ENCODE data around the gene ATF5. TPM values are rescaled to one million over a fixed set of nuclear protein-coding genes. Genes with fewer than 3 reads are reported as not detected.
A peak's percentile ranks its signal among the peaks of the same experiment; 100 is the strongest.

The ATF5 gene, protein sequence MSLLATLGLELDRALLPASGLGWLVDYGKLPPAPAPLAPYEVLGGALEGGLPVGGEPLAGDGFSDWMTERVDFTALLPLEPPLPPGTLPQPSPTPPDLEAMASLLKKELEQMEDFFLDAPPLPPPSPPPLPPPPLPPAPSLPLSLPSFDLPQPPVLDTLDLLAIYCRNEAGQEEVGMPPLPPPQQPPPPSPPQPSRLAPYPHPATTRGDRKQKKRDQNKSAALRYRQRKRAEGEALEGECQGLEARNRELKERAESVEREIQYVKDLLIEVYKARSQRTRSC
- 16.0 TPM for polyA plus RNA-seq (2013, experiment 1 of 4)
- 13.4 TPM for polyA plus RNA-seq (2013, experiment 2 of 4)
- 10.0 TPM for polyA plus RNA-seq (2013, experiment 3 of 4)
- 10.5 TPM for polyA plus RNA-seq (2013, experiment 4 of 4)

GRCh38 chr19:49929121-49929610 lies at the start of gene ATF5, which contains the start of gene NUP62:
Gene ATF5, plus strand, starts transcription at chr19:49929205. Its CDS starts 1,646 bp downstream, at chr19:49930851.
Gene NUP62, minus strand, starts transcription at chr19:49929504. Its CDS starts 19,697 bp downstream, at chr19:49909807.
- H3K27me3 ChIP-seq (ENCODE audit: control insufficient read depth, insufficient read depth, low read length, poor library complexity, severe bottlenecking) = no peaks in the 10 kb centered on the region
- no peaks in the 10 kb centered on the region for H3K9me3 ChIP-seq (ENCODE audit: control insufficient read depth, low read length)
- H3K4me3 ChIP-seq (ENCODE audit: insufficient read depth, low read depth, low read length) = peak within 1 kb of the TSS; percentile 78
- peak within 1 kb of the TSS; percentile 93 for H3K27ac ChIP-seq (ENCODE audit: insufficient read depth, low read depth, low read length, poor library complexity, severe bottlenecking)
- peaks cover 10% of the 10 kb centered on the region for H3K4me1 ChIP-seq (ENCODE audit: control insufficient read depth, insufficient read depth, low read length)
- WGBS, 2 experiments = 0% methylated on average over 48 of the region's 48 CpGs
- peaks cover 16% of the 10 kb centered on the region for H3K36me3 ChIP-seq (ENCODE audit: control insufficient read depth, insufficient read depth, low read length)

DNA sequence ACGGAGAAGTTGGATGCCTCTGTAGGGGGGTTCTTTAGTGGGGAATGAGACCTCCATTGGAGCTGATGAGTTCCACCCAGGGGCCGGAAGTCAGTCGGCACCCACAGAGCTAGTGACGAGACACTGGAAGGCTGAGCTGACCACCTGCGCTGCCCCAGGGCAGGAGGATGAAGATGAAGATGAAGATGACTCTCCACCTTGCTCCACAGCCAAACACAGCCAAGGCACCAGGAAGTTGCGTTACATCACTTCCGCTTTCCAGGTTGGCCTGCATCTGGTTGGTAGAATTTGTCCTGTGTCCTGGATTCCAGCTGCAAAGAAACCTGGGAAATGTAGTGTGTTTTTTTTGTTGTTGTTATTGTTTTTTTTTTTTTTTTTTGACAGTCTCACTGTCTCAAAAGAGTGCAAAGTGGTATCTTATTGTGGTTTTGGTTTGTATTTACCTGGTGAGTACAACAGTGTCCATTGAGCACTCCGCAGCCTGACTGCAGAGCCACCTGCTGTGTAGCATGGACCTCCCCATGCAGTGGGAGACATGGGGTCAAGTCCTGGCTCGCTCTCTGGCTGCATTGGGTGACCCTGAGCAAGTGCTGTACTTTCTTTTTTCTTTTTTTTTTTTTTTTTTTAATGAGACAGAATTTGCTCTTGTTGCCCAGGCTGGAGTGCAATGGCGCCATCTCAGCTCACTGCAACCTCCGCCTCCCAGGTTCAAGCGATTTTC lies 49.6 kb upstream of the ATF5 start:
- no peaks in the 10 kb centered on the region for H3K9me3 ChIP-seq (ENCODE audit: control insufficient read depth, low read length)
- H3K27me3 ChIP-seq (ENCODE audit: control insufficient read depth, insufficient read depth, low read length, poor library complexity, severe bottlenecking) = no peaks in the 10 kb centered on the region
- H3K36me3 ChIP-seq (ENCODE audit: control insufficient read depth, insufficient read depth, low read length) = peaks cover 37% of the 10 kb centered on the region
- no peak overlapping the region for H3K4me3 ChIP-seq (ENCODE audit: insufficient read depth, low read depth, low read length)
- peaks cover 6% of the 10 kb centered on the region for H3K4me1 ChIP-seq (ENCODE audit: control insufficient read depth, insufficient read depth, low read length)
- H3K27ac ChIP-seq (ENCODE audit: insufficient read depth, low read depth, low read length, poor library complexity, severe bottlenecking) = no peak overlapping the region
- WGBS, 2 experiments = 95 to 96% methylated on average over 12 of the region's 12 CpGs

DNA sequence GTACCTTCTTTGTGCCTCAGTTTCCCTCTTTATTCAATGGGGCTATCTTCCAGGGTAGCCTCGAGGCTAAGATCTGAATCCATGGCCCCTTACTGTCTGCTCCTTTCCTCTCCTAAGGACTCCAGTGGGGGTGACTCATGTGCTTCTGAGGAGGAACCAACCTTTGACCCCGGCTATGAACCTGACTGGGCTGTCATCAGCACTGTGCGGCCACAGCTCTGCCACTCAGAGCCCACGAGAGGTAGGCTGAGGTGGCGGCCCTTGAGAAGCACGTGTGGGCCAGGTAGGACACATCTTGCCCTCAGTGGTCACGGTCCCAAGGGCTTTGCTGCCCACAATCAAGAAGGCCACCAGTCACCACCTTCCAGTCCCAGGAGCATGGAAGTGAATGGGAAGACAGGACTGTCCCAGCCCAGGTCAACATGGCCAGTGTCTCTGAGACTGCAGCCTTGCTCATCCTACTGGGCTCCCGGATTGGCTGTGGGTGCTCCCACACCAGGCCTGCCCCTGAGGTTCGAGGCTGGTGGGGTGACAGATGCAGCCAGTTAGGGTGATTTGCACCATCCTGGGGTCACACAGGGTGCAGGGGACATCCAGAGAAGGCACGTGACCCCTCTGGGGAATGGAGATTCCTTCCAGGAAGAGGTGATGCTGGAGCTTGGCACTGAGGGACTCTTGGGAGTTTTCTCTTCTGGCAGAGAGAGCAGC lies 48.7 kb upstream of the ATF5 start:
- H3K27ac ChIP-seq (ENCODE audit: insufficient read depth, low read depth, low read length, poor library complexity, severe bottlenecking) = no peak overlapping the region
- no peaks in the 10 kb centered on the region for H3K9me3 ChIP-seq (ENCODE audit: control insufficient read depth, low read length)
- H3K27me3 ChIP-seq (ENCODE audit: control insufficient read depth, insufficient read depth, low read length, poor library complexity, severe bottlenecking) = no peaks in the 10 kb centered on the region
- peaks cover 44% of the 10 kb centered on the region for H3K36me3 ChIP-seq (ENCODE audit: control insufficient read depth, insufficient read depth, low read length)
- peaks cover 4% of the 10 kb centered on the region for H3K4me1 ChIP-seq (ENCODE audit: control insufficient read depth, insufficient read depth, low read length)
- no peak overlapping the region for H3K4me3 ChIP-seq (ENCODE audit: insufficient read depth, low read depth, low read length)
- WGBS, 2 experiments = 94 to 96% methylated on average over 10 of the region's 10 CpGs

GRCh38 chr19:49881186-49881585 lies 47.8 kb upstream of the ATF5 start:
- Histone ChIP-seq H3K27me3 (ENCODE audit: control insufficient read depth, insufficient read depth, low read length, poor library complexity, severe bottlenecking) (no peaks in the 10 kb centered on the region), H3K4me3 (ENCODE audit: insufficient read depth, low read depth, low read length) (no peak overlapping the region), H3K9me3 (ENCODE audit: control insufficient read depth, low read length) (no peaks in the 10 kb centered on the region), H3K36me3 (ENCODE audit: control insufficient read depth, insufficient read depth, low read length) (peaks cover 44% of the 10 kb centered on the region), H3K27ac (ENCODE audit: insufficient read depth, low read depth, low read length, poor library complexity, severe bottlenecking) (no peak overlapping the region), H3K4me1 (ENCODE audit: control insufficient read depth, insufficient read depth, low read length) (no peaks in the 10 kb centered on the region)
- 96% methylated on average over 17 of the region's 17 CpGs for WGBS, 2 experiments

DNA sequence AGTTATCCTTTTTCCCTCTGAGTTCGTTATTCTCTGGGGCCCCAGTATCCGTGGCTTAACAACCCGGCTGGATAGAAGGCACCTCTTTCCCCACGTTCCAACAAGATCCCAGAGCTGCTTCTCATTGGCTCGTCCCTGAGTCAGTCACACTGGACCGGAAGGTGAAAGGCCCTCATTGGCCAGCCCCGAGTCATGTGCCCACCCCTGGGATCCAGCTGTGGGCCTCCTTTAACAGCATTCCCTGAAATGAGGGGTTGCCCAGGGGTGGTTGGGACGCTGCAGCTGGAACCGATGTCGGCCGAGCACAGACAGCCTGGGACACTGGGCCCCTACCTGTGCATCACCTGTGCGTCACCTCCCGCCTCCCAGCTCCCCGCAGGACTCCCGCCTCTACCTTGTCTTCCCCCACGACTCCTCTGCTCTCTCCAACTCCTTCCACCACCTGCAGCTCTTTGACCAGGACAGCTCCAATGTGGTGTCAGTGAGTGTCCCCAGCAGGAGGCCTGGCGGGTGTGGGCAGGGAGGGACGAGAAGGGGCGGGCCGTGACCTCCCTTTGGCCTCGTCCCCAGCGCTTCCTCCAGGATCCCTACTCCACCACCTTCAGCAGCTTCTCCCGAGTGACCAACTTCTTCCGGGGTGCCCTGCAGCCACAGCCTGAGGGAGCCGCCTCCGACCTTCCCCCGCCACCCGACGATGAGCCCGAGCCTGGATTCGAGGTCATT lies 47.2 kb upstream of the ATF5 start:
- 94 to 95% methylated on average over 31 of the region's 31 CpGs for WGBS, 2 experiments
- no peaks in the 10 kb centered on the region for H3K27me3 ChIP-seq (ENCODE audit: control insufficient read depth, insufficient read depth, low read length, poor library complexity, severe bottlenecking)
- no peak overlapping the region for H3K27ac ChIP-seq (ENCODE audit: insufficient read depth, low read depth, low read length, poor library complexity, severe bottlenecking)
- H3K9me3 ChIP-seq (ENCODE audit: control insufficient read depth, low read length) = no peaks in the 10 kb centered on the region
- no peaks in the 10 kb centered on the region for H3K4me1 ChIP-seq (ENCODE audit: control insufficient read depth, insufficient read depth, low read length)
- no peak overlapping the region for H3K4me3 ChIP-seq (ENCODE audit: insufficient read depth, low read depth, low read length)
- peaks cover 44% of the 10 kb centered on the region for H3K36me3 ChIP-seq (ENCODE audit: control insufficient read depth, insufficient read depth, low read length)

DNA sequence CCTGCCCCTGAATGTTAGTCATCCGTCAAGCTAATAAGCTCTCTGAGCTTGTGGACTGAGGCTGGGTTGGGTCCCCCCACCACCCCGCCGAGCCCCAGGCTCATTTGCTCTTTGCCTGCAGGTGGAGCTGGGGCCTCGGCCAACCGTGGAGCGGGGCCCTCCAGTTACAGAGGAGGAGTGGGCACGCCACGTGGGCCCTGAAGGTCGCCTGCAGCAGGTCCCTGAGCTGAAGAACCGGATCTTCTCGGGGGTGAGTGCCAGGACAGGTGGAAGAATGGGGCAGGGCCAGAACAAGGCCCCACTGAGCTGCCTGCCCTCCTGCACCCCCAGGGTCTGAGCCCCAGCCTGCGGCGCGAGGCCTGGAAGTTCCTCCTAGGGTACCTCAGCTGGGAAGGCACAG lies 46.4 kb upstream of the ATF5 start:
- Histone ChIP-seq H3K27ac (ENCODE audit: insufficient read depth, low read depth, low read length, poor library complexity, severe bottlenecking) (no peak overlapping the region), H3K27me3 (ENCODE audit: control insufficient read depth, insufficient read depth, low read length, poor library complexity, severe bottlenecking) (no peaks in the 10 kb centered on the region), H3K9me3 (ENCODE audit: control insufficient read depth, low read length) (no peaks in the 10 kb centered on the region), H3K4me3 (ENCODE audit: insufficient read depth, low read depth, low read length) (no peak overlapping the region), H3K4me1 (ENCODE audit: control insufficient read depth, insufficient read depth, low read length) (no peaks in the 10 kb centered on the region), H3K36me3 (ENCODE audit: control insufficient read depth, insufficient read depth, low read length) (peaks cover 44% of the 10 kb centered on the region)
- 96 to 98% methylated on average over 14 of the region's 14 CpGs for WGBS, 2 experiments

DNA sequence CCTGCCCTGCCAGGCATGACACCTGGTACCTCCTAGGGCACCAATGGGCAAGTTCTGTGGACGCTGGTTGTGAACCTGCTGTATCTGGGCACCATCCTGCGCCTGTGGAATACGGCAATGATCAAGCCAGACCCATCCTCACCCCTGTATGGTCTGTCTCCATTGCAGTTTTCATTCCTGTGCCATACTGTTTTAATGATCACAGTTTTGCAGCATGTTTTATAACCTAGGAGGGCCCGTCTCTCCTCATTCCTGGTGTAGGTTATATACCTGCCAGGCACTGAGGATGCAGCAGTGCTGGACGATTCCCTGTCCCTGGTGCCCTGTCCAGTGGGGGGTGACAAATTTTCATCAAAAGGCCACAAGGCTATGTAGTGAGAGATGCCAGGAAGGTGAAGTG lies 45.9 kb upstream of the ATF5 start:
- no peaks in the 10 kb centered on the region for H3K9me3 ChIP-seq (ENCODE audit: control insufficient read depth, low read length)
- no peaks in the 10 kb centered on the region for H3K27me3 ChIP-seq (ENCODE audit: control insufficient read depth, insufficient read depth, low read length, poor library complexity, severe bottlenecking)
- 96 to 97% methylated on average over 5 of the region's 5 CpGs for WGBS, 2 experiments
- H3K4me1 ChIP-seq (ENCODE audit: control insufficient read depth, insufficient read depth, low read length) = no peaks in the 10 kb centered on the region
- H3K27ac ChIP-seq (ENCODE audit: insufficient read depth, low read depth, low read length, poor library complexity, severe bottlenecking) = no peak overlapping the region
- no peak overlapping the region for H3K4me3 ChIP-seq (ENCODE audit: insufficient read depth, low read depth, low read length)
- H3K36me3 ChIP-seq (ENCODE audit: control insufficient read depth, insufficient read depth, low read length) = peaks cover 44% of the 10 kb centered on the region

DNA sequence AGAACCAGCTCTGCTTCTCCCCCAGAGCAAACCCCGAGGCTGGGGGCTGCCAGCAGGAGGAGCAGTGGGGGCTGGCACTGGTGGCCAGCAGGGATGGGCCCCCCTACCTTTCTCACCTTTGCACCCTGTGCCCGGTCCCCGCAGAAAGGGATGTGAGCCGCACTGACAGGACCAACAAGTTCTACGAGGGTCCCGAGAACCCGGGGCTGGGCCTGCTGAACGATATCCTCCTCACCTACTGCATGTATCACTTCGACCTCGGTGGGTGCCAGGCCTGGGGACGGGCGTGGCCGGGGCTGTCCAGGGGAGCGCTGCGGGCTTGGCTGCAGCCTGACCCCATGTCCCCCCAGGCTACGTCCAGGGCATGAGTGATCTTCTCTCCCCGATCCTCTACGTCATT lies 44.9 kb upstream of the ATF5 start:
- Histone ChIP-seq H3K4me1 (ENCODE audit: control insufficient read depth, insufficient read depth, low read length) (no peaks in the 10 kb centered on the region), H3K27me3 (ENCODE audit: control insufficient read depth, insufficient read depth, low read length, poor library complexity, severe bottlenecking) (peaks cover under 1% of the 10 kb centered on the region), H3K27ac (ENCODE audit: insufficient read depth, low read depth, low read length, poor library complexity, severe bottlenecking) (no peak overlapping the region), H3K36me3 (ENCODE audit: control insufficient read depth, insufficient read depth, low read length) (peaks cover 44% of the 10 kb centered on the region), H3K4me3 (ENCODE audit: insufficient read depth, low read depth, low read length) (no peak overlapping the region), H3K9me3 (ENCODE audit: control insufficient read depth, low read length) (no peaks in the 10 kb centered on the region)
- 96 to 97% methylated on average over 18 of the region's 18 CpGs for WGBS, 2 experiments

DNA sequence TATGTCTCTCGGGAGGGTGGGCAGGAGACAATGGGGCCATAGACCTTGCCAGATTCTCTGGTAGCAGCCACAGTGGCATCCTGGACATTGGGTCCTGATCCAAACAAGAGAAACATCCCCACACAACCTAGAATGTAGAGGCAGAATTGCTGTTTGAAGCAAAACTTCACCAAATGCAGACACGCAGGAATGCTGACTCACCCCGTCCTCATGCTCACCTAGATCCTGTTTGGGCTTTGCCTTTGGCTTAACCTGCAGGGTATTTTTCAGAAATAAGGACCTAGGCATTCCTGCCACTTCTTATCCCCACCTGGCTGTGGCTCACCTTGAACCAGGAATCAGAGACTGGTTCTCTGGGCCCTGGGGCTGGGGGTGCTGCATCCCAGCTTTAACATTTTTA lies 44.2 kb upstream of the ATF5 start:
- peaks cover 44% of the 10 kb centered on the region for H3K36me3 ChIP-seq (ENCODE audit: control insufficient read depth, insufficient read depth, low read length)
- H3K9me3 ChIP-seq (ENCODE audit: control insufficient read depth, low read length) = no peaks in the 10 kb centered on the region
- no peak overlapping the region for H3K4me3 ChIP-seq (ENCODE audit: insufficient read depth, low read depth, low read length)
- H3K27ac ChIP-seq (ENCODE audit: insufficient read depth, low read depth, low read length, poor library complexity, severe bottlenecking) = no peak overlapping the region
- peaks cover 7% of the 10 kb centered on the region for H3K27me3 ChIP-seq (ENCODE audit: control insufficient read depth, insufficient read depth, low read length, poor library complexity, severe bottlenecking)
- H3K4me1 ChIP-seq (ENCODE audit: control insufficient read depth, insufficient read depth, low read length) = no peaks in the 10 kb centered on the region
- WGBS, 2 experiments = 91 to 94% methylated on average over 3 of the region's 3 CpGs

Data from ectodermal cell (in vitro differentiated cells).